HG02763 (cell line): Measurements from ENCODE around the gene SSBP3.

Experiments used
- ATAC-seq: cut with Tn5 transposase; IDR thresholded peaks from one replicate; pipeline ENCODE4 v1.9.1; 2021; ENCODE audit warnings: mild to moderate bottlenecking, moderate library complexity; ENCODE audit not compliant: unreplicated experiment

Gene SSBP3

DNA sequence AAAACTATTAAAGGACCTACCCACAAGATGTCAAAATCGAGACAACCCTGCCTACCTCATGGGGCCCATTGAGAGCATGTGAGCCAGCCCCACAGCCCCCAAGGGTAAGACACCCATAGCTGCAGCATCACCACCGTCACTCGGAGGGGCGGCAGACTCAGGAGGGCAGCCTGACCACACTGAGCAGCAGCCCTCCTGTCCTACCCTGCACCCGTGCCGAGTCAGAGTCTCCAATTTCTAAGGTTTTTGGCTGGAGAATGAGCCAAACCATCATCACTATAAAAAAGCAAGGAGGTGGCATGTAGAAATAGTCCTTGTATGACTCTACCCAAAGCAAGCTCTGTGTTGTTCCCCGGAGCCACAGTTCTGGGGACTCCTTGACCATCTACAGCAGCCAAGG lies 94.7 kb downstream of the SSBP3 start:
- ATAC-seq: no peak

DNA sequence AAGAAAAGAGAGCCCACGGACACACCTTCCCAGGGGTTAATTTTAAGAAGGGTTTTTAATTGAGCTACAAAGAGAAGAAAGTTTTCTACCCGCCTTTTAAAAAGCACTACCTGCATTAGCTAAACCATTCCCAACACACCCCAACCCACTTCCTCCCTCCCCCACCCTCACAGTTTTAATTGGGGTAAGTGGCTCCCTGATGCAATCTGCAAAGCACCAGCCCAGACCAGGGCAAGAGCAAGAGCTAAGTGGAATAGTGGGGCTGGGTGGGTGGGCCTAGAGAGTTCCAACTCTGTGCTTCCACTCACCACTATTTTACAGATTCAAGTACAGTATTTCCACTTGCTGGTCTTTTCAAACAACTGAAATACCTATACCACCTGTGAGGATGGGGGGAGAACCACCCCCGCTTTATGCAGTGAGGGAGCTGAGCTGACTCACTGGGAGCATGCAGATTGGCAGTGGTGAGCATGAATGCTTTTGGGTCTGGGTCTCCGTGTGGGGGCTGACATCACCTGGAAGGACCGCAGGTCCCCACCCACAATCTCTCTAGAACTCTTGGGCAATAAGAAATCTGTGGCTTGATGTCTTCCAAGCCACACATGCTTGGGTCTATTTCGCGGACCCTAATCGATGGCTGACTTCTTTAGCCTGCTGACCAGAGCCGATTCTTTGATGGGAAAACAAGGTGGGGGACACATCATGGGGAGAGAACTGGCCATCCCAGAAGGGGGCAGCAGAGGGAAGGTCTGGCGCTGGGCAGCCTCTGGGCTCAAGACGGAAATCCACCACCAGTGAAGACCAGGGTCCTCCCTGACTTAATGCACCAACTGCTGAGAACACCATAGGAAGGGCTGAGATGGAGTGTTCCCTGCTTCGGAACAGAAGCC lies 95.5 kb downstream of the SSBP3 start:
- no peak for ATAC-seq

- ATAC-seq: no peak
Measured at GRCh38 chr1:54309631-54310366, 96.4 kb downstream of the SSBP3 start.

GRCh38 chr1:54307305-54307704 lies 98.9 kb downstream of the SSBP3 start:
- ATAC-seq: no peak

- no peak for ATAC-seq
Measured at GRCh38 chr1:54305906-54306514, 100.2 kb downstream of the SSBP3 start.

DNA sequence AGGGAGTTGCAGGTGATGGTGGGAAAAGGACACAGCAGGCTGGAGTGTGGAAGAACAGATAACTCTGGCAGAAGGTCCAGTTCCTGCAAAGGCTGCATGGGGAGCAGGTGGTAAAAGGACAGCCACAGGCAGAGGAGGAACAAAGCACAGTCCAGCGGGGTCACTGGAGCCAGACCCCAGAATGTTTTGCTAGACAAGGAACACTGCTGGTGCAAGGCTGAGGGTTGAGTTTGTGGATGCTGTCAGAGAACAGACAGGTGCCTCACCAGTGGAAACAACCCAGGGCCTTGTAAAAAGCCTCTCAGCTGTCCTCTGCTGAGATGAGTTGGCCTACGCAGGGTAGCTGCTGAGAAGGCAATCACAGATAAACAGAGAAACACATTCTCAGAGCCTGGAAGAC lies 101.7 kb downstream of the SSBP3 start:
- ATAC-seq: no peak

DNA sequence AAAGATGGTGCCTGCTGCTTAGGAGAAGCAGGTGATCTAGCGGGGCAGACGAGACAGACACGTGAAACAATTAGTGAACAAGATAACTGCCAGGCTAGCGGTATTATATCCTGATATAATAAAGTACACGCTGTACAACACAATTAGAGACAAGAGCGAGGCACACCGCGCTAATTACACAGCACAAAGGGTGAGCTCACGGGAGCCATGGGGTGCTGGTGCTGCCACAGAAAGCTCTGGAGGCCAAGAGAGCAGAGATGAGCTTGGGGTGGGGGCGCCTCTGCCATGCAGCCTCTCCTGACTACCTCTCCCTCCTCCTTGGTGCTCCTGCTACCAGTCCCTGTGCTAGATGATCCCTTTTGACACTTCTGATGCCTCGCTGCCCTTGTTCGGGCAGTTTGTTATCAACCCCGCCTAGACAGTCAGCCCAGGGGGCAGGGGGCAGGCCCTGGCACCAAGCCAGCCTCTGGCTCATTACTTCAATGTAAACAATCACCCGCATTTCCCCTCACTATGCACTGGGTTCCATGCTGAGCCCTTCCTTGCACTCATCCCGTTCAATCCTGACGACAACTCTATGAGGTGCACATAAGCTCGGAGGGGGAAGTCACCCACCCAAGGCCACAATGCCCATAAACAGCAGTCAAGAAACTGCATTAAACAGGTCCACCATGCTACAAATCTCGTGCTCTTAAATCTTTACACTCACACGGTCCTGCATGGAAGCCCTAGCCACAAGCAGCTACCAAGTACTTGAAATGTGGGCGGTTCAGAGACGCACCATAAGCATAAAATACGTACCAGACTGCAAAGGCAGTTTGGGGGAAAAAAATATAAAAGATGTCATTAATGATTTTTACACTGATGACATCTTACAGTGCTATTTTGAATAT lies 103.0 kb downstream of the SSBP3 start:
- ATAC-seq: no peak

DNA sequence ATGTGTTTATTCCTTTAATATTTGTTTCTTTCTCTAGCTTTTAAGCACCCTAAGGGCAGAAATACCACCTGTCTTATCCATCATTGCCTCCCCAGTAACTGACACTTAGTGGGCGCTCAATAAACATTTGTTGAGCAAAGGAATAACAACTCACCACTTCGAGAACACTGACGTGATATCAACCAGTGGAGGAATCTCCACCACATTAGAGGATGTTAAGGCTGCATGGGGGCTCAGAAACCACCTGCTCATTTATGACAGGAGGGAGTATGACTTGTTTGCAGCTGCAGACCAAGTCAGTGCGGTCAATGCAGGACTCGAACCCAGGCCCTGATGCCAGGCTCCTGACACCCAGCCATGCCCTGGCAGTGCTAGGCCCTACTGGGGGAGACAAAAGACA lies 103.6 kb downstream of the SSBP3 start:
- ATAC-seq: no peak

GRCh38 chr1:54301497-54301896 lies 104.7 kb downstream of the SSBP3 start:
- ATAC-seq: no peak

- no peak for ATAC-seq
Measured at GRCh38 chr1:54300401-54300800, 105.8 kb downstream of the SSBP3 start.

DNA sequence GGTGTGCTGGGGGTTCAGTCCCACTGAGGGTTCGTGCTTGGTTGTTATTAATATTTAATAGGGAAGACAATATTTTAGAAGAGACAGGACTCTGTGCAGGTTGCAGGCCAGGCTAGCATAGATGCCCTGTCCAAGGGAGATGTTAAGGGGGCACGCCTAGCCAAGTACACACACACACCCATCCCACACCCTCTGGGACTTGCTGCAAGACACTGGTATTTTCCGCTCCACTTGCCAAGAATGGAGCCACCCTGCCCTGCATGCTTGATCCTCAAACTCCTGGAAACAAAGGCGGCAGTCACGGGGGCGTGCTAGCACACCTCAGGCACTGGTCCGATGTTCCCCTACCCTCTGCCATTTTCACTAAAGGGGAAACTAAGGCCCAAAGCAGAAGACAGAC lies 107.2 kb downstream of the SSBP3 start:
- no peak for ATAC-seq

GRCh38 chr1:54298284-54299033 lies 107.7 kb downstream of the SSBP3 start:
- ATAC-seq: no peak

GRCh38 chr1:54297596-54298283 lies 108.5 kb downstream of the SSBP3 start:
- no peak for ATAC-seq

- no peak for ATAC-seq
Measured at GRCh38 chr1:54296666-54297065, 109.5 kb downstream of the SSBP3 start.

- no peak for ATAC-seq
Measured at GRCh38 chr1:54294887-54295286, 111.3 kb downstream of the SSBP3 start.

DNA sequence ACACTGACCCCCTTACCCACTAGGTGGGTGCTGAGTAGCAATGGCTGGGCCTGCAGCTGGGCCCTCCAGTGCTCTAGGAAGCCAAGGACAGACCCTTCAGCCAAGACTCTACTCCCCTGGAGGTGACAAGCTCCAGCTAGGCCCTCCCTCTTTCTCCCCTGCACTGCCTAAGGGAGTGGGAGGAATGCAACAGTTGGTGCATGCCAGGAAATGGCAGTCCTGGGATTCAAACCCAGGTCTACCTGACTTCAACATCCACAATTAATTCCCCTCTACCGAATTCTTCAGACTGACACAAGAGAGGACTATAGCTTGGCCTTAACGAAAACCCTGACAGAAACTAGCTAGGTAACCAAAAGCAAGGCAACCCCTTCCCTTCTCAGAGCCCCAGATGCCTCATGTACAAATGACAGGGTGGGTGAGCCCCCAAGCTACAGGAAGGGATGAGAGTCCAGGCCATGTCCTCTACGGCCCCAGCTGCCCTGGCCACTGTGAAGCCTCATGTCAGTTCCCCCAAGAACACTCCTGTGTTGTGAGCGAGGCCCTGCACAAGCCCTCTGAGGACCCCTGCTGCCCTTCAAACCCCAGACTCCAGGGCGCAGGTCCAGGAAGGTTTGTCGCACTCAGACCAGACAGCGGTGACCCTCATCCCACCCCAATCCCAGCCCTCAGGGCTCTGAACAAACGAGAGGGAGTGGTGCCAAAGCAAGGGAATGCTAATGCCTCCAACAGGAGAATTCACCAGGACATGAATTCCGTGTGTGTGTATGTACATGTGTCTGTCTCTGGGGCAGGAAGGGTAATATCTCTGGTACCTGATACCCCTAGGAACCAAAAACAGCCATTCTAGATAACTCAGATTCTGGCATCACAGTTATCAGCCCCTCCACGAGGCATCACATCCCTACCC lies 113.9 kb downstream of the SSBP3 start:
- ATAC-seq: no peak

DNA sequence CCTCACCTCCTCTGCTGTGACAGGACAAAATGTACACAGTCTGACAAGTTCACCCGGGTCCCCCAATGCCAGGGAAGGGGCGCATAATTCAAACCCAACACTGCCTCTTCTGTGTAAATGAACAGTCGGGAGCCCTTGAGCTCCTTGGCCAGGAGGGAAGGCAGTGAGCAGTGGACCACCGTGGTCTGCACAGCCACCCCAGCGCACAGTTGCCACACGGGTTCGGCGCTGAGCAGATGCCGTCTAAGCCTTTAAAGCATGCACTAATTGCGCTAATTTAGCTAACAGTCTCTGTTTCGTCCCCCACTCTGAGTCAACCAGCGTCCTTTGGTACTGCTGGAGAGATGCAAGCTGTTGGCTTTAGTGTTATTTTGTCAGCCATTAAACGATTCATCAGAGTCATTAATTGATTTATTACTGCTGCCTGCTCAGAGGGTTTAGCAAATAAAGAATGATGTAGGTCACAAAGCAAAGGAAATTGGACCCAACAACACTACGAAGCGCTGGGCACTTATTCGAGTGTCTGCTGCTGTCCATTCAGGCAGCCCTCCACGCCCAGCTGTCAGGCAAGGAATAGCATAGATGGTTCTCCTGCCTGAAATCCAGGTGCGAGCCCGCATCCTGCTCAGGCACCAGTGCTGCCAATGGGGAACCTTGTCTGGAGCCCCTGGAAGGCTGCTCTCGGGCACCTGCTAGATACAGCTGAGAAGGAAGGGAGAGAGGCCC lies 114.8 kb downstream of the SSBP3 start:
- no peak for ATAC-seq
